H1 (cell line): ENCODE data around the gene DUSP9. TPM values are rescaled to one million over a fixed set of nuclear protein-coding genes. Genes with fewer than 3 reads are reported as not detected.

Source experiments
- CTCF ChIA-PET: fragments of 300-600 bp; sonication (Branson Sonifier 250); formaldehyde crosslinking; loops from one replicate; lab custom pipeline; 2021; ENCODE audit not compliant: partially characterized antibody; lab: Charles Lee
- POLR2A ChIA-PET: fragments of 300-600 bp; sonication (Branson Sonifier 250); formaldehyde crosslinking; loops from one replicate; lab custom pipeline; 2021; ENCODE audit warnings: inconsistent platforms; ENCODE audit not compliant: partially characterized antibody; lab: Charles Lee
- DNase-seq, 2 experiments: peaks; one replicate each; pipeline versions ENCODE4 v3.0.0 to v3.0.0-alpha.2; 2010 to 2022; ENCODE audit warnings: low spot score in 2 of 2, low read depth in 1 of 2, mixed read lengths in 1 of 2
- FAIRE-seq: peaks from 2 replicates; lab custom pipeline; 2011; peaks lifted over from hg19 to GRCh38; lab: Jason Lieb, UNC
- H2AFZ ChIP-seq: 2 replicates; pipeline ENCODE4 v1.8.1; 2012; ENCODE audit warnings: low read length, inconsistent platforms
- H2AK5ac ChIP-seq: 2 replicates; pipeline ENCODE4 v1.6.1; 2013; ENCODE audit warnings: low read depth, low read length
- H2BK120ac ChIP-seq: replicated peaks from 2 replicates; pipeline ENCODE3; 2013; ENCODE audit warnings: low read depth, low read length, inconsistent platforms
- H2BK12ac ChIP-seq: 2 replicates; pipeline ENCODE4 v1.6.1; 2013; ENCODE audit warnings: low read depth, low read length
- H2BK15ac ChIP-seq: 2 replicates; pipeline ENCODE4 v1.6.1; 2013; ENCODE audit warnings: low read length
- H2BK20ac ChIP-seq: 2 replicates; pipeline ENCODE4 v1.6.1; 2013; ENCODE audit warnings: low read length
- H2BK5ac ChIP-seq: 2 replicates; pipeline ENCODE4 v1.6.1; 2013; ENCODE audit warnings: low read depth, low read length
- H3K14ac ChIP-seq: 2 replicates; pipeline ENCODE4 v1.6.1; 2013; ENCODE audit warnings: inconsistent platforms; ENCODE audit not compliant: insufficient read length
- H3K18ac ChIP-seq: 2 replicates; pipeline ENCODE4 v1.6.1; 2013; ENCODE audit warnings: low read length; ENCODE audit errors: extremely low read depth
- H3K23ac ChIP-seq: 2 replicates; pipeline ENCODE4 v1.6.1; 2013; ENCODE audit warnings: inconsistent platforms; ENCODE audit not compliant: insufficient read length
- H3K23me2 ChIP-seq: 2 replicates; pipeline ENCODE4 v1.6.1; 2013; ENCODE audit warnings: low read depth, low read length
- H3K27ac ChIP-seq: 2 replicates; pipeline ENCODE4 v1.6.1; 2011; ENCODE audit warnings: low read depth, low read length, inconsistent platforms
- H3K27me3 ChIP-seq, 4 experiments: replicated peaks in 1 of 4; 1 replicate in 1 of 4; 2 replicates in 3 of 4; pipeline versions ENCODE4 v1.6.1 to v1.8.1; 2011 to 2013; ENCODE audit warnings: low read length in 3 of 4, mild to moderate bottlenecking in 3 of 4, inconsistent platforms in 2 of 4, mixed read lengths in 2 of 4, moderate library complexity in 1 of 4; ENCODE audit not compliant: control insufficient read depth in 3 of 4, insufficient read depth in 3 of 4; ENCODE audit errors: extremely low read depth in 1 of 4
- H3K36me3 ChIP-seq, 4 experiments: 2 replicates each; pipeline versions ENCODE4 v1.6.1 to v1.8.1; 2011 to 2013; ENCODE audit warnings: mild to moderate bottlenecking in 4 of 4, low read length in 3 of 4, moderate library complexity in 2 of 4, control low read depth in 1 of 4, inconsistent platforms in 1 of 4; ENCODE audit not compliant: insufficient read depth in 4 of 4, control insufficient read depth in 2 of 4
- H3K4ac ChIP-seq: replicated peaks from 2 replicates; pipeline ENCODE3; 2013; ENCODE audit warnings: low read length, low read depth, mixed read lengths, inconsistent platforms; ENCODE audit not compliant: insufficient read length
- H3K4me1 ChIP-seq, 4 experiments: replicated peaks in 1 of 4; 1 replicate in 1 of 4; 2 replicates in 3 of 4; pipeline versions ENCODE4 v1.6.1 to v1.8.1; 2011 to 2013; ENCODE audit warnings: low read length in 3 of 4, inconsistent platforms in 2 of 4, mixed read lengths in 1 of 4; ENCODE audit not compliant: insufficient read depth in 4 of 4, control insufficient read depth in 3 of 4
- H3K4me2 ChIP-seq, 2 experiments: 2 replicates each; pipeline versions ENCODE4 v1.6.1 to v1.8.1; 2011 to 2013; ENCODE audit warnings: low read depth in 2 of 2, low read length in 2 of 2, control low read depth in 1 of 2, inconsistent platforms in 1 of 2, mild to moderate bottlenecking in 1 of 2; ENCODE audit not compliant: insufficient read depth in 1 of 2
- H3K4me3 ChIP-seq, 4 experiments: fragments of 200-600, 300-600 bp in 1 of 4; sonication (generic), shearing (Covaris generic), sonication (Bioruptor Twin) in 1 of 4; 2 replicates each; pipeline versions ENCODE4 v1.5.1 to v1.8.1; 2011 to 2016; ENCODE audit warnings: low read length in 4 of 4, low read depth in 3 of 4, control low read depth in 2 of 4, inconsistent platforms in 2 of 4, mild to moderate bottlenecking in 2 of 4, mixed read lengths in 1 of 4, moderate library complexity in 1 of 4; ENCODE audit not compliant: insufficient read depth in 2 of 4; ENCODE audit errors: extremely low read depth in 1 of 4
- H3K56ac ChIP-seq: replicated peaks from 2 replicates; pipeline ENCODE3; 2013; ENCODE audit warnings: low read depth, mild to moderate bottlenecking, mixed read lengths, low read length, inconsistent platforms; ENCODE audit not compliant: insufficient read length
- H3K79me1 ChIP-seq: 2 replicates; pipeline ENCODE4 v1.6.1; 2013; ENCODE audit warnings: low read depth, low read length, control low read depth
- H3K79me2 ChIP-seq, 2 experiments: 2 replicates each; pipeline versions ENCODE4 v1.6.1 to v1.8.1; 2012 to 2013; ENCODE audit warnings: low read length in 2 of 2, mild to moderate bottlenecking in 2 of 2, inconsistent platforms in 1 of 2; ENCODE audit not compliant: insufficient read depth in 2 of 2, control insufficient read depth in 1 of 2
- H3K9ac ChIP-seq, 4 experiments: replicated peaks in 1 of 4; 1 replicate in 1 of 4; 2 replicates in 3 of 4; pipeline versions ENCODE4 v1.6.1 to v1.8.1; 2011 to 2013; ENCODE audit warnings: low read depth in 3 of 4, low read length in 3 of 4, control low read depth in 2 of 4, mild to moderate bottlenecking in 2 of 4, moderate library complexity in 2 of 4, inconsistent platforms in 1 of 4; ENCODE audit errors: extremely low read depth in 1 of 4
- H3K9me3 ChIP-seq, 2 experiments: 2 replicates each; pipeline versions ENCODE4 v1.6.1 to v1.8.1; 2012 to 2013; ENCODE audit warnings: mild to moderate bottlenecking in 2 of 2, moderate library complexity in 2 of 2, control low read depth in 1 of 2, inconsistent platforms in 1 of 2, low read depth in 1 of 2, low read length in 1 of 2, mixed read lengths in 1 of 2; ENCODE audit not compliant: insufficient read depth in 2 of 2
- H4K20me1 ChIP-seq, 2 experiments: replicated peaks in 1 of 2; 2 replicates each; pipeline versions ENCODE3 to v1.8.1; 2011 to 2013; ENCODE audit warnings: inconsistent platforms in 2 of 2, low read length in 2 of 2, mild to moderate bottlenecking in 1 of 2; ENCODE audit not compliant: insufficient read depth in 2 of 2, control insufficient read depth in 1 of 2
- H4K5ac ChIP-seq: 2 replicates; pipeline ENCODE4 v1.6.1; 2013; ENCODE audit warnings: low read length, low read depth, mixed read lengths, inconsistent platforms; ENCODE audit not compliant: insufficient read length
- H4K8ac ChIP-seq: 2 replicates; pipeline ENCODE4 v1.8.0; 2013; ENCODE audit warnings: mild to moderate bottlenecking, moderate library complexity, low read length, inconsistent platforms; ENCODE audit not compliant: insufficient read depth; ENCODE audit errors: extremely low read depth
- H4K91ac ChIP-seq: replicated peaks from 2 replicates; pipeline ENCODE3; 2013; ENCODE audit warnings: low read length, mixed read lengths, inconsistent platforms; ENCODE audit not compliant: insufficient read length
- ASH2L ChIP-seq: fragments of 200-600, 300-600 bp; sonication (generic); IDR thresholded peaks from one replicate; pipeline ENCODE4 v1.7.1; 2017; ENCODE audit warnings: low read length
- CREB1 ChIP-seq: IDR thresholded peaks from 2 replicates; pipeline ENCODE4 v1.6.1; 2012; ENCODE audit warnings: inconsistent platforms
- CTBP2 ChIP-seq: IDR thresholded peaks from 2 replicates; pipeline ENCODE4 v1.7.0; 2011; ENCODE audit warnings: borderline replicate concordance, mild to moderate bottlenecking, moderate library complexity, mixed read lengths, low read length; ENCODE audit not compliant: insufficient read depth, insufficient read length
- EP300 ChIP-seq, 2 experiments: IDR thresholded peaks; 1 replicate in 1 of 2; 2 replicates in 1 of 2; pipeline ENCODE4 v1.6.1; 2011 to 2012; ENCODE audit warnings: low read depth in 2 of 2, low read length in 2 of 2, mild to moderate bottlenecking in 2 of 2, borderline replicate concordance in 1 of 2, inconsistent platforms in 1 of 2, moderate library complexity in 1 of 2
- GABPA ChIP-seq: IDR thresholded peaks from 2 replicates; pipeline ENCODE4 v1.6.1; 2011; ENCODE audit warnings: mild to moderate bottlenecking, low read length, moderate library complexity, borderline replicate concordance; ENCODE audit not compliant: insufficient read depth
- JUND ChIP-seq: IDR thresholded peaks from 2 replicates; pipeline ENCODE4 v1.6.1; 2011; ENCODE audit warnings: mild to moderate bottlenecking, improper control_type of control experiment, low read length
- MAX ChIP-seq: IDR thresholded peaks from 2 replicates; pipeline ENCODE4 v1.6.1; 2012; ENCODE audit warnings: inconsistent platforms
- NANOG ChIP-seq: IDR thresholded peaks from 2 replicates; pipeline ENCODE4 v1.6.1; 2011; ENCODE audit warnings: low read length, low read depth, mild to moderate bottlenecking, inconsistent platforms; ENCODE audit not compliant: insufficient read depth, poor library complexity, severe bottlenecking
- PHF8 ChIP-seq: fragments of 200-600 bp; sonication (generic); conservative IDR thresholded peaks from 2 replicates; pipeline ENCODE4 v1.7.1; 2012; ENCODE audit warnings: low read depth, mild to moderate bottlenecking, inconsistent platforms, low read length, moderate library complexity
- POLR2AphosphoS5 ChIP-seq: IDR thresholded peaks from 2 replicates; pipeline ENCODE4 v1.6.1; 2011; ENCODE audit warnings: low read depth, low read length
- SIRT6 ChIP-seq: IDR thresholded peaks from one replicate; pipeline ENCODE4 v1.7.1; 2012; ENCODE audit warnings: low read length, inconsistent platforms
- SIX5 ChIP-seq: IDR thresholded peaks from 2 replicates; pipeline ENCODE4 v1.6.1; 2011; ENCODE audit warnings: mild to moderate bottlenecking, low read depth, low read length
- SP2 ChIP-seq: IDR thresholded peaks from 2 replicates; pipeline ENCODE4 v1.6.1; 2012; ENCODE audit warnings: mild to moderate bottlenecking, low read length, inconsistent platforms
- WGBS, 2 experiments: shearing (Covaris generic) in 1 of 2; methylation state at CpG; one replicate each; pipeline versions ENCODE4 v1.1.6 to v1.1.7; 2013 to 2015; ENCODE audit warnings: low lambda C conversion rate in 2 of 2, mixed read lengths in 2 of 2, inconsistent platforms in 1 of 2, low coverage in 1 of 2, missing lambda C conversion rate in 1 of 2; ENCODE audit not compliant: insufficient replicate concordance in 2 of 2, insufficient coverage in 1 of 2, insufficient read length in 1 of 2; ENCODE audit errors: extremely low coverage in 1 of 2, missing lambda C conversion rate in 1 of 2; 5-methylcytosine and 5-hydroxymethylcytosine counted together
- polyA plus RNA-seq, 7 experiments: library from polyadenylated mRNA; depleted of rRNA in 3 of 7; stranded (reverse) in 5 of 7; unstranded in 2 of 7; fragments of >200 nt in 5 of 7; fragments of 200-250 nt in 2 of 7; gene quantifications; 1 replicate in 5 of 7; 2 replicates in 1 of 7; 4 replicates in 1 of 7; pipeline versions ENCODE4 v1.2.1 to v1.2.3, GENCODE V29; 2011 to 2013; ENCODE audit warnings: missing spikeins in 2 of 7, mixed read lengths in 2 of 7
- total RNA-seq: library from RNA; stranded (reverse); fragmentation: NEBNext Ultra II Directional; extraction: Animal tissue kit (Norgen Biotek cat#: 25700); gene quantifications from 2 replicates; pipeline ENCODE4 v1.2.1, GENCODE V29; 2021

The DUSP9 gene
- total and polyA plus RNA-seq, 2 of the 8 experiments (the other 6 are each of a cell fraction or from before 2014, with no cell fraction given) = 0.80 to 1.1 TPM

GRCh38 chrX:153674219-153674851 lies 27.3 kb downstream of the DUSP9 start:
- Histone ChIP-seq H3K4ac (no peak overlapping the region), H3K36me3 (no peaks in the 10 kb centered on the region), H3K4me3 (peak overlapping the region in 2 of 4 experiments; percentile 14 to 26; a peak in 3 of 8 replicates), H3K27me3 (peaks cover 0 to 2% (median under 1%) of the 10 kb centered on the region in 4 experiments; a peak in 2 of 7 replicates), H3K56ac (no peak overlapping the region), H4K8ac (no peak overlapping the region), H3K79me2 (no peaks in the 10 kb centered on the region), H3K4me2 (peak overlapping the region in 1 of 2 experiments; percentile 33; a peak in 1 of 4 replicates), H4K5ac (no peak overlapping the region), H3K27ac (no peak overlapping the region), H2BK15ac (no peak overlapping the region), H2BK20ac (no peak overlapping the region), H3K23ac (no peak overlapping the region), H3K23me2 (no peaks in the 10 kb centered on the region; the same call in 1 of the 2 replicates), H2BK5ac (no peak overlapping the region), H4K91ac (no peak overlapping the region), H3K18ac (no peak overlapping the region), H3K9me3 (no peaks in the 10 kb centered on the region), H2BK12ac (no peak overlapping the region), H3K9ac (no peak overlapping the region), H3K79me1 (no peaks in the 10 kb centered on the region), H2AFZ (no peak overlapping the region), H3K14ac (no peak overlapping the region), H2AK5ac (no peak overlapping the region), H3K4me1 (peaks cover 0 to 8% (median 2%) of the 10 kb centered on the region in 4 experiments; a peak in 4 of 7 replicates), H2BK120ac (no peak overlapping the region), H4K20me1 (no peaks in the 10 kb centered on the region)
- ChIA-PET POLR2A (interaction anchor here (0.6 to 1.6 kb wide), 2 partner anchors 13 to 463 kb away, joined by 3 to 7 read pairs; partner anchors contain the start of gene SLC6A8), CTCF (interaction anchor here (1.2 to 2.1 kb wide), 3 partner anchors 10 to 107 kb away, joined by 3 to 10 read pairs (median 3); no protein-coding TSS in a partner anchor)
- FAIRE-seq (no peak), DNase-seq (no peak)
- 82% methylated on average over 21 of the region's 27 CpGs; no CpG with 5 or more reads in 1 of the 2 experiments for WGBS, 2 experiments
- TF ChIP-seq GABPA (no peak), SP2 (no peak), NANOG (no peak), SIX5 (no peak), CTBP2 (no peak), SIRT6 (no peak), POLR2AphosphoS5 (no peak), PHF8 (no peak), ASH2L (no peak), JUND (no peak), CREB1 (no peak), MAX (no peak), EP300 (IDR thresholded peaks at IDR 0.05; ENCODE audit: borderline replicate concordance in 1 of 2, low read depth in 2 of 2, low read length in 2 of 2) (no peak)
